K562 (cell line): Measurements from ENCODE around the gene KLC3. TPM values are rescaled to one million over a fixed set of nuclear protein-coding genes. Genes with fewer than 3 reads are reported as not detected.

ENCODE experiments used
- ATAC-seq: fragments of 200-7000 bp; cut with Tn5 transposase; 3 replicates; pipeline ENCODE4 v1.9.1; 2020; ENCODE audit warnings: moderate library complexity
- BruUV-seq: library from RNA; stranded (reverse); fragments of 400-500 nt; replicated peaks from 2 replicates; lab custom pipeline; 2021; lab: Mats Ljungman, UMichigan
- CTCF ChIA-PET: fragments of 300-600 bp; formaldehyde crosslinking; extraction: SDS; loops from one replicate; lab custom pipeline; 2021; ENCODE audit warnings: low intra/inter-chr PET ratio; lab: Yijun Ruan, JAX
- POLR2A ChIA-PET: fragments of 300-600, 350-650 bp; sonication (Branson Sonifier 250); formaldehyde crosslinking; extraction: SDS; loops from one replicate; lab custom pipeline; 2021; ENCODE audit warnings: antibody characterized with exemption, inconsistent platforms; lab: Yijun Ruan, JAX
- DNase-seq, 4 experiments: peaks; one replicate each; pipeline versions ENCODE4 v3.0.0 to v3.0.0-alpha.2; 2011 to 2018; ENCODE audit warnings: low spot score in 3 of 4, mixed read lengths in 3 of 4; ENCODE audit errors: extremely low read depth in 1 of 4
- FAIRE-seq: peaks from 2 replicates; lab custom pipeline; 2011; peaks lifted over from hg19 to GRCh38; lab: Jason Lieb, UNC
- H2AFZ ChIP-seq: 2 replicates; pipeline ENCODE4 v1.6.0; 2011; ENCODE audit warnings: low read depth, low read length, control low read depth, inconsistent platforms
- H3K27ac ChIP-seq: fragments of 200-600 bp; 3 replicates; pipeline ENCODE4 v1.8.0; 2011; ENCODE audit warnings: low read depth, mild to moderate bottlenecking, control low read depth, inconsistent platforms, low read length, moderate library complexity, mixed read lengths; ENCODE audit errors: extremely low read depth
- H3K27me3 ChIP-seq, 2 experiments: fragments of 300-600 bp in 1 of 2; 2 replicates in 1 of 2; 3 replicates in 1 of 2; pipeline versions ENCODE4 v1.6.0 to v1.8.0; 2011; ENCODE audit warnings: inconsistent platforms in 2 of 2, low read length in 2 of 2, mild to moderate bottlenecking in 1 of 2, mixed read lengths in 1 of 2, moderate library complexity in 1 of 2; ENCODE audit not compliant: control insufficient read depth in 2 of 2, insufficient read depth in 2 of 2
- H3K36me3 ChIP-seq: fragments of 300-600 bp; 3 replicates; pipeline ENCODE4 v1.8.0; 2011; ENCODE audit warnings: mild to moderate bottlenecking, low read length, inconsistent platforms; ENCODE audit not compliant: control insufficient read depth, insufficient read depth
- H3K4me1 ChIP-seq, 2 experiments: fragments of 200-600 bp in 1 of 2; replicated peaks in 1 of 2; 2 replicates in 1 of 2; 3 replicates in 1 of 2; pipeline versions ENCODE4 v1.5.1 to v1.8.0; 2011; ENCODE audit warnings: inconsistent platforms in 2 of 2, low read length in 2 of 2, mild to moderate bottlenecking in 1 of 2, mixed read lengths in 1 of 2, moderate library complexity in 1 of 2; ENCODE audit not compliant: control insufficient read depth in 2 of 2, insufficient read depth in 2 of 2
- H3K4me2 ChIP-seq: 2 replicates; pipeline ENCODE4 v1.6.1; 2011; ENCODE audit warnings: low read length, control low read depth, inconsistent platforms, mixed read lengths; ENCODE audit not compliant: insufficient read depth
- H3K4me3 ChIP-seq: fragments of 200-600 bp; sonication (generic), shearing (Covaris generic); 2 replicates; pipeline ENCODE4 v1.5.1; 2016; ENCODE audit warnings: control low read depth, inconsistent platforms
- H3K79me2 ChIP-seq: fragments of 200-600 bp; 3 replicates; pipeline ENCODE4 v1.8.0; 2011; ENCODE audit warnings: low read length, inconsistent platforms; ENCODE audit not compliant: control insufficient read depth, insufficient read depth
- H3K9ac ChIP-seq, 2 experiments: 2 replicates each; pipeline versions ENCODE4 v1.6.0 to v1.6.1; 2011; ENCODE audit warnings: low read depth in 2 of 2, low read length in 2 of 2, control low read depth in 1 of 2, inconsistent platforms in 1 of 2, mild to moderate bottlenecking in 1 of 2, mixed read lengths in 1 of 2; ENCODE audit not compliant: insufficient read depth in 1 of 2
- H3K9me1 ChIP-seq: one replicate; pipeline ENCODE4 v1.6.0; 2011; ENCODE audit warnings: inconsistent platforms, mild to moderate bottlenecking, low read length, moderate library complexity; ENCODE audit not compliant: control insufficient read depth, insufficient read depth
- H3K9me3 ChIP-seq: replicated peaks from 2 replicates; pipeline ENCODE4 v1.5.1; 2011; ENCODE audit warnings: low read depth, low read length, inconsistent platforms; ENCODE audit not compliant: control insufficient read depth, insufficient read depth
- H4K20me1 ChIP-seq: replicated peaks from 2 replicates; pipeline ENCODE4 v1.6.1; 2011; ENCODE audit warnings: low read length, inconsistent platforms, mixed read lengths; ENCODE audit not compliant: control insufficient read depth, insufficient read depth
- ILK ChIP-seq: fragments of 450-650 bp; IDR thresholded peaks from 2 replicates; pipeline ENCODE4 v1.6.1; 2016; ENCODE audit warnings: missing genetic modification characterization, low read depth, mild to moderate bottlenecking, missing compliant biosample characterization, moderate library complexity, borderline replicate concordance
- RBM25 ChIP-seq: fragments of 200-400 bp; formaldehyde crosslinking; IDR thresholded peaks from 2 replicates; pipeline ENCODE4 v1.6.1; 2018; ENCODE audit warnings: low read length, low read depth, moderate library complexity; ENCODE audit not compliant: severe bottlenecking
- SMARCE1 ChIP-seq: fragments of 450-650 bp; IDR thresholded peaks from 2 replicates; pipeline ENCODE4 v1.7.1; 2016; ENCODE audit warnings: mild to moderate bottlenecking
- SNIP1 ChIP-seq: fragments of 450-650 bp; IDR thresholded peaks from 2 replicates; pipeline ENCODE4 v1.7.1; 2017; ENCODE audit warnings: low read depth, mild to moderate bottlenecking
- ZNF695 ChIP-seq: fragments of 450-650 bp; formaldehyde crosslinking; IDR thresholded peaks from 2 replicates; pipeline ENCODE4 v1.4.0; 2020; ENCODE audit warnings: mild to moderate bottlenecking, moderate library complexity
- ZNF76 ChIP-seq: fragments of 250-450 bp; sonication (Bioruptor Pico); IDR thresholded peaks from 2 replicates; pipeline ENCODE4 v1.4.0; 2020; ENCODE audit warnings: mild to moderate bottlenecking, moderate library complexity, borderline replicate concordance
- WGBS: fragments of 100-300 bp; shearing (Covaris generic); methylation state at CpG from one replicate; pipeline ENCODE4 v1.1.6; 2016; ENCODE audit warnings: low coverage, mixed read lengths; ENCODE audit not compliant: insufficient coverage; ENCODE audit errors: missing lambda C conversion rate; 5-methylcytosine and 5-hydroxymethylcytosine counted together
- in situ Hi-C: fragments of 300-500 bp; cut with MboI; formaldehyde crosslinking; loops from 4 replicates; pipeline ENCODE4 v1.15.0; 2018; ENCODE audit warnings: inconsistent platforms, mixed read lengths
- intact Hi-C: fragments of 100-400 bp; cut with micrococcal nuclease; formaldehyde crosslinking; loops from 2 replicates; pipeline ENCODE4 v1.14.2; 2022
- polyA plus RNA-seq, 8 experiments: library from polyadenylated mRNA; depleted of rRNA in 4 of 8; stranded (reverse) in 5 of 8; unstranded in 3 of 8; fragments of >200 nt; fragmentation: Nextera tagmentation in 2 of 8; fragmentation: Illumina TruSeq in 1 of 8; extraction: Ambion mirVana in 2 of 8; extraction: Trizol in 1 of 8; gene quantifications; 2 replicates each; pipeline versions ENCODE4 v1.2.1 to v1.2.3, GENCODE V29; 2011 to 2014; ENCODE audit warnings: inconsistent platforms in 1 of 8, missing spikeins in 1 of 8
- total RNA-seq, 7 experiments: library from RNA; depleted of rRNA in 6 of 7; stranded (reverse); fragments of >200 nt in 6 of 7; fragmentation: Illumina TruSeq in 2 of 7; extraction: Trizol in 2 of 7; gene quantifications; 2 replicates each; pipeline versions ENCODE4 v1.2.1 to v1.2.3, GENCODE V29; 2011 to 2021; ENCODE audit warnings: low replicate concordance in 1 of 7

Gene KLC3
- total and polyA plus RNA-seq, 9 of the 15 experiments (the other 6 are each of a cell fraction or from before 2014, with no cell fraction given): 0.03 to 1.2 (median 0.59) TPM; not detected in 3

GRCh38 chr19:45339629-45340028, 921 bp upstream of the KLC3 start:
- POLR2A ChIA-PET: interaction anchor here (1.5 kb wide), 1 partner anchor 156 kb away, joined by 3 read pairs; no protein-coding TSS in a partner anchor
- Histone ChIP-seq H3K9me1 (no peaks in the 10 kb centered on the region), H2AFZ (no peak overlapping the region), H3K36me3 (no peaks in the 10 kb centered on the region), H4K20me1 (no peaks in the 10 kb centered on the region), H3K79me2 (no peaks in the 10 kb centered on the region), H3K9me3 (no peaks in the 10 kb centered on the region), H3K27ac (no peak overlapping the region), H3K27me3 (peaks cover 8 to 13% of the 10 kb centered on the region in 2 experiments; a peak in 3 of 5 replicates), H3K9ac (no peak overlapping the region), H3K4me1 (peaks cover 7 to 29% of the 10 kb centered on the region in 2 experiments; a peak in 4 of 5 replicates), H3K4me3 (no peak overlapping the region), H3K4me2 (no peak overlapping the region)
- in situ Hi-C loops: loop anchor here (5.0 kb wide), 1 partner anchor 137 kb away; no protein-coding TSS in a partner anchor
- intact Hi-C loops: loop anchor here (10.0 kb wide), 1 partner anchor 325 kb away; no protein-coding TSS in a partner anchor
- DNase-seq: no peak
- FAIRE-seq: no peak
- TF ChIP-seq ZNF695 (CRISPR knock-in tag) (no peak), RBM25 (peak; percentile 71)
- BruUV-seq: no TSS peak
- no peak for ATAC-seq
- 76% methylated on average over 5 of the region's 6 CpGs for WGBS
- CTCF ChIA-PET: interaction anchor here (1.7 kb wide), 1 partner anchor 322 kb away, joined by 6 read pairs; no protein-coding TSS in a partner anchor

GRCh38 chr19:45340899-45341453, 426 bp downstream of the KLC3 start:
- intact Hi-C loops (no loop called here), in situ Hi-C loops (no loop called here)
- Histone ChIP-seq H3K9ac (peak overlapping the region in 1 of 2 experiments; percentile 66; a peak in 3 of 4 replicates), H3K27me3 (peaks cover 8 to 13% of the 10 kb centered on the region in 2 experiments; a peak in 3 of 5 replicates), H2AFZ (peak overlapping the region; percentile 56), H3K4me3 (peak overlapping the region; percentile 42), H3K9me3 (no peaks in the 10 kb centered on the region), H3K36me3 (no peaks in the 10 kb centered on the region), H3K4me1 (peaks cover 7 to 40% of the 10 kb centered on the region in 2 experiments; a peak in 4 of 5 replicates), H3K27ac (no peak overlapping the region), H3K79me2 (no peaks in the 10 kb centered on the region), H4K20me1 (no peaks in the 10 kb centered on the region), H3K9me1 (no peaks in the 10 kb centered on the region), H3K4me2 (peak overlapping the region; percentile 69)
- peak; percentile 22 for ATAC-seq
- CTCF ChIA-PET: interaction anchor here (0.7 kb wide), 1 partner anchor 261 kb away, joined by 4 read pairs; no protein-coding TSS in a partner anchor
- BruUV-seq: no TSS peak
- no peak for DNase-seq
- POLR2A ChIA-PET: interaction anchor here (1.4 kb wide), 1 partner anchor 140 kb away, joined by 3 read pairs; no protein-coding TSS in a partner anchor
- WGBS: 11% methylated on average over 7 of the region's 25 CpGs
- peak; percentile 56 for FAIRE-seq
- TF ChIP-seq SMARCE1 (no peak), ZNF76 (no peak), ILK (no peak), SNIP1 (no peak)
